Ascending aorta (tissue), 2 donors: Measurements from ENCODE around the gene TMC1. TPM values are rescaled to one million over a fixed set of nuclear protein-coding genes. Genes with fewer than 3 reads are reported as not detected.

Source experiments
- DNase-seq, 2 donors: peaks; one replicate each; pipeline ENCODE4 v3.0.0-alpha.2; 2019; ENCODE audit warnings: low spot score in 2 of 2
- H3K27ac ChIP-seq, 2 donors: fragments of 200-600 bp; sonication (generic); one replicate each; pipeline ENCODE4 v1.5.1; 2016 to 2017; ENCODE audit warnings: mild to moderate bottlenecking in 1 of 2
- H3K27me3 ChIP-seq: fragments of 200-600 bp; sonication (generic); one replicate; pipeline ENCODE4 v1.5.1; 2017
- H3K36me3 ChIP-seq, 2 donors: fragments of 200-600 bp; sonication (generic); one replicate each; pipeline ENCODE4 v1.5.1; 2016
- H3K4me1 ChIP-seq, 2 donors: fragments of 200-600 bp; sonication (generic); one replicate each; pipeline ENCODE4 v1.5.1; 2016 to 2017; ENCODE audit warnings: mild to moderate bottlenecking in 1 of 2
- H3K4me3 ChIP-seq, 2 donors: fragments of 200-600 bp; sonication (generic); one replicate each; pipeline ENCODE4 v1.5.1; 2016 to 2017; ENCODE audit warnings: mild to moderate bottlenecking in 1 of 2
- H3K9me3 ChIP-seq, 2 donors: fragments of 200-600 bp; sonication (generic); one replicate each; pipeline ENCODE4 v1.5.1; 2016
- intact Hi-C: fragments of 100-400 bp; cut with DNase I; formaldehyde crosslinking; loops from one replicate; pipeline ENCODE4 v1.15.1; 2023
- total RNA-seq: library from RNA; depleted of rRNA; stranded (reverse); fragments of >200 nt; gene quantifications from one replicate; pipeline ENCODE4 v1.1.0, GENCODE V29; 2016
- TF ChIP-seq, protein P1 (sequence below), 3 experiments: fragments of 200-600 bp in 2 of 3; fragments of 450-650 bp in 1 of 3; sonication (generic) in 2 of 3; IDR thresholded peaks; one replicate each; pipeline ENCODE4 v1.5.1; 2016 to 2019; ENCODE audit warnings: antibody characterized with exemption in 3 of 3, mild to moderate bottlenecking in 1 of 3, moderate library complexity in 1 of 3

The TMC1 gene
- total RNA-seq, 1 donor from 2014 or later = not detected

DNA sequence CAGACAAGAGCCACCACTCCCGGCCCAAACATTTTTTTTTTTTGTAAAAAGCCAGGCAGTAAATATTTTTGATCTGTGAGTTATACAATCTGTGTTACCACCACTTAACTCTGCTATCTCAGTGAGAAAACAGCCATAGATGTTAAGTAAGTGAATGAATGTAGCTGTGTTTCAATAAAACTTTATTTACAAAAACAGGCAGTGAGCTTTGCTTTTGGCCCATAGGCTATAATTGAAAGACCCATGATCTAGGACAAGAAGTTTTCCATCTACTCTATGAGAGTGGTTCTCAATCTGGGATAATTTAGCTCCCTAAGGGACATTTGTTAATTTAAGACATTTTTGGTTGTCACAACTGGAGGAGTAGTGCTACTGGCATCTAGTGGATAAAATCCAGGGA, 91.0 kb downstream of the TMC1 start:
- TF ChIP-seq, protein P1, sequence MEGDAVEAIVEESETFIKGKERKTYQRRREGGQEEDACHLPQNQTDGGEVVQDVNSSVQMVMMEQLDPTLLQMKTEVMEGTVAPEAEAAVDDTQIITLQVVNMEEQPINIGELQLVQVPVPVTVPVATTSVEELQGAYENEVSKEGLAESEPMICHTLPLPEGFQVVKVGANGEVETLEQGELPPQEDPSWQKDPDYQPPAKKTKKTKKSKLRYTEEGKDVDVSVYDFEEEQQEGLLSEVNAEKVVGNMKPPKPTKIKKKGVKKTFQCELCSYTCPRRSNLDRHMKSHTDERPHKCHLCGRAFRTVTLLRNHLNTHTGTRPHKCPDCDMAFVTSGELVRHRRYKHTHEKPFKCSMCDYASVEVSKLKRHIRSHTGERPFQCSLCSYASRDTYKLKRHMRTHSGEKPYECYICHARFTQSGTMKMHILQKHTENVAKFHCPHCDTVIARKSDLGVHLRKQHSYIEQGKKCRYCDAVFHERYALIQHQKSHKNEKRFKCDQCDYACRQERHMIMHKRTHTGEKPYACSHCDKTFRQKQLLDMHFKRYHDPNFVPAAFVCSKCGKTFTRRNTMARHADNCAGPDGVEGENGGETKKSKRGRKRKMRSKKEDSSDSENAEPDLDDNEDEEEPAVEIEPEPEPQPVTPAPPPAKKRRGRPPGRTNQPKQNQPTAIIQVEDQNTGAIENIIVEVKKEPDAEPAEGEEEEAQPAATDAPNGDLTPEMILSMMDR (IDR thresholded peaks at IDR 0.05) = no peak
- Histone ChIP-seq H3K4me1 (no peaks in the 10 kb centered on the region), H3K27me3 (no peaks in the 10 kb centered on the region), H3K4me3 (no peak overlapping the region), H3K9me3 (no peaks in the 10 kb centered on the region), H3K36me3 (no peaks in the 10 kb centered on the region), H3K27ac (no peak overlapping the region)
- DNase-seq = no peak
- intact Hi-C loops = no loop called here

DNA sequence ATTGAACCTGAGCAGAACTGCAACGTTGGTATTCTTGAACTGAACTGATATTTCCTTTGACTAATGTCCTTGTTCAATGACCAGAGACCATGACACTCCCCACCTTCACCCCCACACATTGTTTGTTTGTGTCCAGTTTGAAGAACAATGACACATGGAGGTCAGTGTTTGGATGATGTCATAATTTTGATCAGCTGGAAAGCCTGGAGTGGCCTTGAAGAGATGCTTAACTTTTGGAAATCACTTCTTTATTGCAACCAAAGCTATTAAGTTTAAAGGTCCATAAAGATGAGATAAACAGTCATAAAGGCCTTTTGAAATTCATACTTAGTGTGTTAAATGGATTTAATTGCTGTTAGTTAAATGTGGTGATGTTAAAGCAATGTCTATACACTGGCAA, 92.7 kb downstream of the TMC1 start:
- DNase-seq = no peak
- Histone ChIP-seq H3K4me1 (no peaks in the 10 kb centered on the region), H3K27me3 (no peaks in the 10 kb centered on the region), H3K9me3 (no peaks in the 10 kb centered on the region), H3K27ac (no peak overlapping the region), H3K36me3 (no peaks in the 10 kb centered on the region), H3K4me3 (no peak overlapping the region)
- TF ChIP-seq, protein P1 (IDR thresholded peaks at IDR 0.05) = no peak
- intact Hi-C loops = no loop called here

DNA sequence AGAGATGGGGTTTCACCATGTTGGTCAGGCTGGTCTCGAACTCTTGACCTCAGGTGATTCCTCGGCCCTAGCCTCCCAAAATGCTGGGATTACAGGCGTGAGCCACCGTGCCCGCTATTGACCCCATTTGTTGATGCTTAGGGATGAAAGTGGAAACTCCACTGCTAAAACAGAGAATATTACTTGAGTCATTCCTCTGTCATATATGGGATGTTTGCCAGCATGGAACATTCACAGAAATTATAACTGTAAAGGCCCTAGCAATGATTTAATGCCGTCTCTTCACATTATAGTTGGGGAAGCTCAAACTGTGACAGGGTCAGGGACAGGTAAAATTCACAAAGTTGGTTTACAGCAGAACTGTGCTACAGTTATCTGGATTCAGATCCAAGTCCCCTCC, 94.5 kb downstream of the TMC1 start:
- no peak for DNase-seq
- no peak overlapping the region for H3K27ac ChIP-seq
- TF ChIP-seq, protein P1 (IDR thresholded peaks at IDR 0.05) = no peak
- H3K27me3 ChIP-seq = no peaks in the 10 kb centered on the region
- intact Hi-C loops = no loop called here
- no peaks in the 10 kb centered on the region for H3K4me1 ChIP-seq
- H3K4me3 ChIP-seq = no peak overlapping the region
- no peaks in the 10 kb centered on the region for H3K36me3 ChIP-seq
- H3K9me3 ChIP-seq = no peaks in the 10 kb centered on the region

DNA sequence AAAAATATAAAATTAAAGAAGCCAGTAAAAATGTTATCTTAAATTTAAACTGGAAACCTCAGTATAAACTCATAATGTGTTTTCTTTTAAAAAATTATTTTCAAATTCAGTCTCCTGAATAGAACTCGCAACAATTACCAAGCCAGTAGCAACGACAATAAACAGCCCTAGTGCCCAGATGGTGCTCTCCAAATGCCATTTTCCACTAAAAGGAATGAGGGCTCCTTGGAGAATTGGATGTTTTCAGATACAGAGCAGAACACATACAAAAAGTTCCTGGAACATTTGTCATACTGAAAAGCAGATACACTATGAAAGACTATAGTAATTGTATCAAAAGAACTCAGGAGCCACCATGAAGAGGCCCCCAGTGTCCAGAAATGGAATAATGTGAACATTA, 97.4 kb downstream of the TMC1 start:
- no peaks in the 10 kb centered on the region for H3K4me1 ChIP-seq
- H3K9me3 ChIP-seq = no peaks in the 10 kb centered on the region
- TF ChIP-seq, protein P1 (IDR thresholded peaks at IDR 0.05) = no peak
- no peak overlapping the region for H3K4me3 ChIP-seq
- no peaks in the 10 kb centered on the region for H3K27me3 ChIP-seq
- DNase-seq = no peak
- no peaks in the 10 kb centered on the region for H3K36me3 ChIP-seq
- H3K27ac ChIP-seq = no peak overlapping the region
- intact Hi-C loops = no loop called here

DNA sequence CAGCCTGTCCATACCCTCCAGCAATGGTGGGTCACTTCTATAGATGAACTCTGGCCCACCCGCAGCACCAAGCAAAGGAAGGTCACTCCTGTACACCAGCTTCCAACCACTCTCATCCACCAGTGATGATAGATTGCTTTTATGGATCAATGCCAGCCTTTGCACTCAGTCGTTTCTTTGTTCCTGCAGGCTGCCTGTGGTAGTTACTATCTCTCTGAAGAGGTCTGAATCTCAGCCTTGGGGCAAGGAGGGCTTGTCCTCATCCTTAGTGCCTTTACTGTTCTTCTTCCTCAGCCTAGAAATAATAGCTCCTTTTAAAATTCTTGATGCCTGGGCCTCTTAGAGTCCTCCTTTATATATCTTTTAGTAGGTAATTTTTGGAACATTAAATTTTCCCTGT, 100.8 kb downstream of the TMC1 start:
- TF ChIP-seq, protein P1 (IDR thresholded peaks at IDR 0.05) = no peak
- Histone ChIP-seq H3K36me3 (no peaks in the 10 kb centered on the region), H3K4me1 (no peaks in the 10 kb centered on the region), H3K4me3 (no peak overlapping the region), H3K9me3 (no peaks in the 10 kb centered on the region), H3K27me3 (no peaks in the 10 kb centered on the region), H3K27ac (no peak overlapping the region)
- DNase-seq = no peak
- intact Hi-C loops = no loop called here

DNA sequence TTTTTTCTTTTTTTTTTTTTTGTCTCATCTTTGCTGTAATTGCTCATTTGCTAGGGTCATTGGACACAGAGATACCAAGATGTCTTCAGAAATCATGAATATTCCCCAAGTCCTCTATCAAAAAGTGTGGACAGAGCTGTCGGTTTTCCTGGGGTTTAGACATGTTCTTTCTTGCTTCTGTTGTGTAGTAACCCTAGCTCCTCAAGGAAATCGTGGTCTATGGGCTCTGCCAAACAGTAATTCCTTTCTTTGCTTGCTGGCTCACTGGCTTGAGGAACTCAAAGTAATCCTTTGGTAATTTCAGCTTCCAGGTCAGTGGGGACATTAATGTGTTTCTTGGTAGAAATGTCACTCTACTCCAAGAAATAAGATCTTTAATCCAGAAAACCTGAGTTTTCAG, 101.7 kb downstream of the TMC1 start:
- Histone ChIP-seq H3K4me3 (no peak overlapping the region), H3K9me3 (no peaks in the 10 kb centered on the region), H3K27me3 (no peaks in the 10 kb centered on the region), H3K27ac (no peak overlapping the region), H3K36me3 (no peaks in the 10 kb centered on the region), H3K4me1 (no peaks in the 10 kb centered on the region)
- intact Hi-C loops = no loop called here
- DNase-seq = no peak
- TF ChIP-seq, protein P1 (IDR thresholded peaks at IDR 0.05) = no peak
